A375 (cell line): ENCODE measurements around the gene CHTF8. TPM values are rescaled to one million over a fixed set of nuclear protein-coding genes. Genes with fewer than 3 reads are reported as not detected.

Experiments
- small RNA-seq: library from RNA; depleted of rRNA; stranded (forward); fragments of <200 nt; gene quantifications from one replicate; pipeline ENCODE3, GENCODE V24; 2014
- total RNA-seq: library from RNA; depleted of rRNA; stranded (reverse); fragments of >200 nt; shearing (Covaris generic); gene quantifications from 2 replicates; pipeline ENCODE4 v1.2.3, GENCODE V29; 2014; rRNA removed

CHTF8 gene
- total RNA-seq = 32.7 and 42.4 TPM in 2 replicates

GRCh38 chr16:69132424-69133252 is at the start of gene CHTF8, which contains the start of gene UTP4:
Gene CHTF8 (minus strand): TSS chr16:69132588. CDS start chr16:69121458, 11,130 bp downstream.
Gene UTP4 (plus strand): TSS chr16:69132649. CDS start chr16:69133460, 811 bp downstream.

GRCh38 chr16:69105501-69106361 is 26.7 kb downstream of the CHTF8 start, which contains the start of gene HAS3:
Gene HAS3 (plus strand): TSS chr16:69105653. CDS start chr16:69109396, 3,743 bp downstream.

Small RNA genes within 50 kb of the gene (small RNA-seq; reads per million reads assigned to genes)
- gene RNU6-22P = not detected

Other genes starting within 250 kb of the CHTF8 start
- 2.8 and 5.5 TPM in 2 replicates for gene HAS3, start 26.9 kb downstream of the CHTF8 start, total RNA-seq
- gene UTP4, start 61 bp upstream of the CHTF8 start, total RNA-seq = 36.6 and 51.4 TPM in 2 replicates
- gene SNTB2, start 54.6 kb upstream of the CHTF8 start, total RNA-seq = 102 and 115 TPM in 2 replicates
- 43.7 TPM in 2 replicates for gene VPS4A, start 178.8 kb upstream of the CHTF8 start, total RNA-seq
- 87.1 and 92.0 TPM in 2 replicates for gene PDF, start 198.0 kb upstream of the CHTF8 start, total RNA-seq
- gene COG8, start 207.0 kb upstream of the CHTF8 start, total RNA-seq = 42.0 and 68.1 TPM in 2 replicates
- gene NIP7, start 207.2 kb upstream of the CHTF8 start, total RNA-seq = 66.3 and 72.0 TPM in 2 replicates
- not detected in 2 replicates for gene TMED6, start 219.2 kb upstream of the CHTF8 start, total RNA-seq